ENCODE data around the gene TSHZ1.

GRCh38 chr18:75212751-75213090, 2.1 kb downstream of the TSHZ1 start:
- no peak for TF ChIP-seq POLR2AphosphoS5 (IDR thresholded peaks at IDR 0.05; ENCODE audit: low read depth, low read length)
- TF ChIP-seq TAF1 (IDR thresholded peaks at IDR 0.05; ENCODE audit: borderline replicate concordance, insufficient read depth, low read length) = no peak
